ENCODE measurements around the gene F12. TPM values are rescaled to one million over a fixed set of nuclear protein-coding genes. Genes with fewer than 3 reads are reported as not detected.

Gene F12
- 0.78 TPM for polyA plus RNA-seq

DNA sequence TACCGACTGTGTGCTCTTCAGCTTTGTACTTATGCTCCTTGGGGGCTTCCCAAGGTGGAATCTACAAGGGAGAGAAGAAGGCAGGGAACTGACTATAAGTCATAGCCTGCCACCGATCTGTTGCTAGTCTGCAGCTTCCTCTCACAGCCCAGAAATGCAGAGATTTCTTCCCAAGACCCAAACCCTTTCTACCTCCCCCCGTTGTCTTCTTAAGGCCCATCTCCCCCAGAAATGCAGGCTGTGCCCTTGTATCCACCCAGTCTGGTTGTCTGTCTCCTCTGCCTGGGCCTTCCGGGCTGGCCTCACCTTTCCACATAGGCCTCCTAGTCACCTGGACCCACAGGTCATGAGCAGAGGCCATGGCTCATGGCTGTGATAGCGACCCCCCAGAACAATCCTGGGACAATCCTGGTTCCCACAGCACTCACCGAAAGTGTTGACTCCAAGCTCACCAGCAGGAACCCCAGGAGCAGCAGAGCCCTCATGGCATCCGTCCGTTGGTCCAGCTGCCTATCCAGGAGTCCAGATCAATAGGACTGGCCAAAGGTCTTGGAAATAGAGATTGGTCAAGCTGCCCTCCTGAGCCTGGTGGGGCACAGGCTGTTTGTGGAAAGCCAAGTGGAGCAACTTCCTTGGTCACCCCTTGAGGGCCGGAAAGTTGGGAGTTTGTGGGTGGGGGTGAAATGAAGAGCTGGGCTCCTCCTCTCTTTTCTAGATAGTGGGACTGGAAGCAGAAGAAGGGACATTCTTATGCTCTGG is at the start of gene F12:
F12 (minus strand) TSS at position 522 of the 759 bp plus-strand sequence; CDS start at position 485, 37 bp downstream.
- no peaks in the 10 kb centered on the region for H3K9me3 Mint-ChIP-seq
- no peaks in the 10 kb centered on the region for H3K36me3 Mint-ChIP-seq
- H3K27ac Mint-ChIP-seq, result peak within 1 kb of the TSS in 2 of 3 donors; percentile 39 to 64
- peaks cover 16 to 25% (median 21%) of the 10 kb centered on the region in 3 donors for H3K4me1 Mint-ChIP-seq
- no peak within 1 kb of the TSS for H3K4me3 Mint-ChIP-seq
- peaks cover 4% of the 10 kb centered on the region for H3K27me3 Mint-ChIP-seq

DNA sequence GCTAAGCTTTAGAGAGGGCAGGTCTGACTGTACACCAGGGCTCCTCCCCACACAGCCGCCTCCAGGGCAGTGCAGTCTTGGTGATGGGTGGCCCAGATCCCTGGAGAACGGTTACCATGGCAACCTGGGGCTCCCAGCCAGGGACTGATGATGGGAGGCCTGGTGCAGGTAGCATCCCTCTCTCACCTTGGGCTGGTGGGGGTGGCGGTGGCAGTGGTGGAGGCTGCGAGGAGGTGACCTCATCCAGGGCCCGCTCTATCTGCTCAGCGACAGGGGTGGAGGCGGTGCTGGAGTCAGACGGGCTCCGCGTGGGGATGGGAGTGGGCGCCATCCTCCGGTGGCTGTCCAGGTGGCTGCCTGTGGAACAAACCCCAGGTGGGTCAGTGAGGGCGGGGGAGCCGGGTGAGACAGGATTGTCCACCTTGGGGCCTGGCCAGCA is 49.6 kb upstream of the F12 start:
- no peak overlapping the region for H3K4me3 Mint-ChIP-seq
- peaks cover 6 to 7% (median 6%) of the 10 kb centered on the region in 3 donors for H3K4me1 Mint-ChIP-seq
- no peak overlapping the region for H3K27ac Mint-ChIP-seq
- H3K36me3 Mint-ChIP-seq, result no peaks in the 10 kb centered on the region
- no peaks in the 10 kb centered on the region for H3K9me3 Mint-ChIP-seq
- H3K27me3 Mint-ChIP-seq, result peaks cover 2% of the 10 kb centered on the region

GRCh38 chr5:177457852-177458681 is 48.7 kb upstream of the F12 start:
- Mint-ChIP-seq H3K36me3 (no peaks in the 10 kb centered on the region), H3K4me1 (peaks cover 9 to 14% (median 13%) of the 10 kb centered on the region in 3 donors), H3K9me3 (no peaks in the 10 kb centered on the region), H3K27me3 (peaks cover 2% of the 10 kb centered on the region), H3K27ac (peak overlapping the region in 2 of 3 donors; percentile 92 to 100), H3K4me3 (peak overlapping the region in 1 of 4 donors; percentile 94)

GRCh38 chr5:177456976-177457851 is 47.9 kb upstream of the F12 start:
- Mint-ChIP-seq H3K27me3 (no peaks in the 10 kb centered on the region), H3K4me3 (peak overlapping the region in 3 of 4 donors; percentile 55 to 94 (median 63)), H3K27ac (peak overlapping the region in 2 of 3 donors; percentile 92 to 100), H3K36me3 (no peaks in the 10 kb centered on the region), H3K9me3 (no peaks in the 10 kb centered on the region), H3K4me1 (peaks cover 9 to 18% (median 14%) of the 10 kb centered on the region in 3 donors)

DNA sequence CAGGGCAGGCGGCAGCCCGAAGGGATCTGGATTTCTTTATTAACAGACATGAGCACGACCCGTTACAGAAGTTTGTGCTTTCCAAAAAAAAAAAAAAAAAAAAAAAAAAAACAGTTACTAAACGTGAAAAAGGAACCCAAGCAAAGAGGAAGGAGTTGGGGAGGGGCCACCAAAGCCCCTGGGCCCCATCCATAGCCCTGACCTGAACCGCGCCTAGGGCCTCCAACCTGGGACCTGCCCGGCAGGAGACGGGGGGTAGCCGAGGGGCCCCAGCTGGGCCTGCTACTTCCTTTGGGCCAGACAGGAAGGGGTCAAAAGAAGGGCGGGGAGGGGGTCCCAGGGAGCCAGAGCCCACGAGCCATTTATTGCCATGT is 47.2 kb upstream of the F12 start:
- H3K27me3 Mint-ChIP-seq, result no peaks in the 10 kb centered on the region
- H3K27ac Mint-ChIP-seq, result peak overlapping the region; percentile 84 to 100 (median 97)
- no peaks in the 10 kb centered on the region for H3K9me3 Mint-ChIP-seq
- H3K4me1 Mint-ChIP-seq, result peaks cover 9 to 24% (median 14%) of the 10 kb centered on the region in 3 donors
- no peaks in the 10 kb centered on the region for H3K36me3 Mint-ChIP-seq
- H3K4me3 Mint-ChIP-seq, result peak overlapping the region in 2 of 4 donors; percentile 94 to 98

- peak overlapping the region; percentile 94 to 100 (median 97) for H3K27ac Mint-ChIP-seq
- no peaks in the 10 kb centered on the region for H3K9me3 Mint-ChIP-seq
- peaks cover 11 to 24% (median 14%) of the 10 kb centered on the region in 3 donors for H3K4me1 Mint-ChIP-seq
- no peaks in the 10 kb centered on the region for H3K36me3 Mint-ChIP-seq
- no peaks in the 10 kb centered on the region for H3K27me3 Mint-ChIP-seq
- peak overlapping the region; percentile 86 to 98 (median 96) for H3K4me3 Mint-ChIP-seq
Measured at GRCh38 chr5:177455661-177456590, 46.6 kb upstream of the F12 start.

DNA sequence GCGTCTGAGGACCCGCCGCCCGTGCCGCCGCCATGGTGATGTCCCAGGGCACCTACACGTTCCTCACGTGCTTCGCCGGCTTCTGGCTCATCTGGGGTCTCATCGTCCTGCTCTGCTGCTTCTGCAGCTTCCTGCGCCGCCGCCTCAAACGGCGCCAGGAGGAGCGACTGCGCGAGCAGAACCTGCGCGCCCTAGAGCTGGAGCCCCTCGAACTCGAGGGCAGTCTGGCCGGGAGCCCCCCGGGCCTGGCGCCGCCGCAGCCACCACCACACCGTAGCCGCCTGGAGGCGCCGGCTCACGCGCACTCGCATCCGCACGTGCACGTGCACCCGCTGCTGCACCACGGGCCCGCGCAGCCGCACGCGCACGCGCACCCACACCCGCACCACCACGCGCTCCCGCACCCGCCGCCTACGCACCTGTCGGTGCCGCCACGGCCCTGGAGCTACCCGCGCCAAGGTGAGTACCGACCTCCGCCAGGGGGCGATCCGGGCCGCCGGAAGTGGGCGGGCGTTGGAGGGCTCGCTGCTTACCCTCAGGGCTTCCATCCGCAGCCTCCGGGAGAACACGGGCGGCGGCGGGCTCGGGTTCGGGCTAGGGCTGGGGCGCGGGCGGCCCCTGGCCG is 45.8 kb upstream of the F12 start:
- no peaks in the 10 kb centered on the region for H3K27me3 Mint-ChIP-seq
- H3K4me1 Mint-ChIP-seq, result peaks cover 13 to 24% (median 14%) of the 10 kb centered on the region in 3 donors
- peak overlapping the region; percentile 86 to 98 (median 96) for H3K4me3 Mint-ChIP-seq
- H3K36me3 Mint-ChIP-seq, result no peaks in the 10 kb centered on the region
- no peaks in the 10 kb centered on the region for H3K9me3 Mint-ChIP-seq
- H3K27ac Mint-ChIP-seq, result peak overlapping the region; percentile 93 to 100 (median 97)

- Mint-ChIP-seq H3K4me3 (peak overlapping the region; percentile 86 to 98 (median 96)), H3K9me3 (no peaks in the 10 kb centered on the region), H3K4me1 (peaks cover 13 to 24% (median 14%) of the 10 kb centered on the region in 3 donors), H3K27me3 (no peaks in the 10 kb centered on the region), H3K36me3 (no peaks in the 10 kb centered on the region), H3K27ac (peak overlapping the region; percentile 93 to 100 (median 98))
Measured at GRCh38 chr5:177454397-177455035, 45.2 kb upstream of the F12 start.

- H3K4me1 Mint-ChIP-seq, result peaks cover 13 to 24% (median 14%) of the 10 kb centered on the region in 3 donors
- H3K4me3 Mint-ChIP-seq, result peak overlapping the region; percentile 82 to 94 (median 89)
- H3K27ac Mint-ChIP-seq, result peak overlapping the region; percentile 94 to 100 (median 98)
- H3K9me3 Mint-ChIP-seq, result no peaks in the 10 kb centered on the region
- H3K36me3 Mint-ChIP-seq, result no peaks in the 10 kb centered on the region
- no peaks in the 10 kb centered on the region for H3K27me3 Mint-ChIP-seq
Measured at GRCh38 chr5:177453852-177454396, 44.6 kb upstream of the F12 start.

GRCh38 chr5:177452688-177453638 is 43.6 kb upstream of the F12 start:
- Mint-ChIP-seq H3K9me3 (no peaks in the 10 kb centered on the region), H3K4me3 (peak overlapping the region in 2 of 4 donors; percentile 55 to 94), H3K36me3 (no peaks in the 10 kb centered on the region), H3K4me1 (peaks cover 20 to 32% (median 20%) of the 10 kb centered on the region in 3 donors), H3K27me3 (peaks cover 2% of the 10 kb centered on the region), H3K27ac (peak overlapping the region; percentile 94 to 100 (median 98))

GRCh38 chr5:177450667-177451424 is 41.5 kb upstream of the F12 start:
- H3K9me3 Mint-ChIP-seq, result no peaks in the 10 kb centered on the region
- peaks cover 18 to 32% (median 19%) of the 10 kb centered on the region in 3 donors for H3K4me1 Mint-ChIP-seq

More at GRCh38 chr5:177450667-177451424, 41.5 kb upstream of the F12 start:
- peaks cover 3% of the 10 kb centered on the region for H3K27me3 Mint-ChIP-seq
- H3K36me3 Mint-ChIP-seq, result no peaks in the 10 kb centered on the region
- peak overlapping the region in 3 of 4 donors; percentile 34 to 89 (median 70) for H3K4me3 Mint-ChIP-seq
- H3K27ac Mint-ChIP-seq, result peak overlapping the region in 2 of 3 donors; percentile 78 to 89

Measured in IgD-negative memory B cell (primary cell).